Kasumi-1 (cell line): ENCODE measurements around the gene CENPV.
A peak's percentile ranks its signal among the peaks of the same experiment; 100 is the strongest.
"Not testable (repeated sequence)": the region's sequence is repeated elsewhere in the genome, so short reads cannot be mapped to it uniquely, and the experiment has no call there.

Source experiments
- DNase-seq, 2 experiments: peaks; one replicate each; lab custom pipeline; 2025; lab: John Stamatoyannopoulos, UW

The CENPV gene

GRCh38 chr17:16313139-16314090, 39.9 kb downstream of the CENPV start:
- DNase-seq = no peak

- not testable (repeated sequence) for DNase-seq
Observed at GRCh38 chr17:16312061-16312460, 41.2 kb downstream of the CENPV start.

- no peak for DNase-seq
Observed at GRCh38 chr17:16306211-16306610, 47.1 kb downstream of the CENPV start.

- peak; percentile 4 to 36 for DNase-seq
Observed at GRCh38 chr17:16304830-16305229, 48.4 kb downstream of the CENPV start.

- no peak for DNase-seq
Observed at GRCh38 chr17:16302856-16303255, 50.4 kb downstream of the CENPV start.

- DNase-seq = no peak
Observed at GRCh38 chr17:16301963-16302855, 51.1 kb downstream of the CENPV start.

GRCh38 chr17:16300554-16300953, 52.7 kb downstream of the CENPV start:
- DNase-seq = no peak

GRCh38 chr17:16298140-16298662, 55.1 kb downstream of the CENPV start:
- DNase-seq = no peak

GRCh38 chr17:16297367-16298139, 55.7 kb downstream of the CENPV start:
- DNase-seq = no peak

- DNase-seq = not testable (repeated sequence)
Observed at GRCh38 chr17:16296072-16296471, 57.2 kb downstream of the CENPV start.

GRCh38 chr17:16294560-16294959, 58.7 kb downstream of the CENPV start:
- DNase-seq = no peak

GRCh38 chr17:16293931-16294330, 59.3 kb downstream of the CENPV start:
- no peak for DNase-seq
